ENCODE data around the gene XYLT1.

DNA sequence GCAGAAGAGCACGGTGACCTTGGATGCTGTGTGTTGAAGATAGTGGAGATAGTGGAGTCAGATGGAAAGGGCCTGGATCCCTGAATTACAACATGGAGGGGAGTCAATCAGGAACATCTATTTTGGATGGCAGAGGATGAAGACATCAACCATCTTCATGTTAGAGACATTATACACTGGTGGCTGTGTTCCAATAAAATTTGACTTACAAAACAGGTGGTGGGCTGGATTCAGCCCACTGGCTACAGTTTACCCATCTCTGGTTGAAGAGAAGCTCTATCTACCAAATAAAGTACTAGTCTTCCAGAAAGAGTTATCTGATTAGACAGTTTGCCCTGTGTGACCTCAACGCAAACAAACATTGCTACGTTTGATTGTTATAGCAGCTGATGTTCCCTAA lies 247.2 kb downstream of the XYLT1 start:
- TF ChIP-seq EGR1 (conservative IDR thresholded peaks at IDR 0.05) = no peak
- TF ChIP-seq IRF2 (CRISPR knock-in tag; IDR thresholded peaks at IDR 0.05) = no peak
- TF ChIP-seq TRIM24 (IDR thresholded peaks at IDR 0.05) = no peak
- no peak for TF ChIP-seq MAFG (tag; conservative IDR thresholded peaks at IDR 0.05)
- no peak for TF ChIP-seq KLF16 (IDR thresholded peaks at IDR 0.05)

All from K562 (cell line).